Left colon (tissue), 2 donors: ENCODE data around the gene RANBP17. TPM values are rescaled to one million over a fixed set of nuclear protein-coding genes. Genes with fewer than 3 reads are reported as not detected.
A peak's percentile ranks its signal among the peaks of the same experiment; 100 is the strongest.
"Not testable (repeated sequence)": the region's sequence is repeated elsewhere in the genome, so short reads cannot be mapped to it uniquely, and the experiment has no call there.

Experiments
- ATAC-seq: fragments of 200-7000 bp; cut with Tn5 transposase; one replicate; pipeline ENCODE4 v1.9.1; 2020; ENCODE audit warnings: mild to moderate bottlenecking, moderate library complexity
- DNase-seq, 2 donors: peaks; one replicate each; pipeline ENCODE4 v3.0.0-alpha.2; 2020
- intact Hi-C, 2 donors: fragments of 100-400 bp; cut with DNase I in 1 of 2; cut with micrococcal nuclease in 1 of 2; formaldehyde crosslinking; loops; one replicate each; pipeline versions ENCODE4 v1.11.2 to v1.14.0; 2022; cut with DNase I, micrococcal nuclease
- total RNA-seq, 2 donors: library from RNA; stranded (reverse); fragmentation: NEBNext Ultra II Directional; extraction: Animal tissue kit (Norgen Biotek cat#: 25700); gene quantifications; one replicate each; pipeline ENCODE4 v1.2.1, GENCODE V29; 2021
- donor health status: DM: no; HTN: no; CAD: no.
- donor health status: DM: yes; HTN: yes; CAD: no.

RANBP17 gene
- total RNA-seq, 2 donors from 2014 or later = 4.9 to 17.4 TPM

DNA sequence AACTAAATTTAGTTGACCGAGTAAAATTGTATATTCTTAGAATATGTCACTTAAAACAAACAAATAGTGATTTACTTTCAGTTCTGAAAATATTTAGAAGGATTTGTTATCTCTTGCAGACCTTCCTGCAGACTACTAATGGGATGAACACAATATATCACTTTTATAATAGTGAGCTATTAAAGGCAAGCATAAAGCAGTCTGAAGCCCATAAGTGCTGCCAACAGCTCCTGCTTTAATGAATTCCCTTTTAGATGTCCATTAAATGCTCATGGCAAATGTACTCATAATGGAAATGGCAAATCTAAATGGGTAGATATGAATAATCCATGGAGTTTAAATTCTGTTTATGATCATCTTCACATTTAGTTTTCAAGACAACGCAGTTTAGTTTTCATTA is 170.2 kb downstream of the RANBP17 start:
- no peak for DNase-seq
- no peak for ATAC-seq
- intact Hi-C loops = no loop called here

- ATAC-seq (no peak), DNase-seq (no peak)
- intact Hi-C loops = no loop called here
These were observed 170.7 kb downstream of the RANBP17 start for GRCh38 chr5:171032435-171032973.

DNA sequence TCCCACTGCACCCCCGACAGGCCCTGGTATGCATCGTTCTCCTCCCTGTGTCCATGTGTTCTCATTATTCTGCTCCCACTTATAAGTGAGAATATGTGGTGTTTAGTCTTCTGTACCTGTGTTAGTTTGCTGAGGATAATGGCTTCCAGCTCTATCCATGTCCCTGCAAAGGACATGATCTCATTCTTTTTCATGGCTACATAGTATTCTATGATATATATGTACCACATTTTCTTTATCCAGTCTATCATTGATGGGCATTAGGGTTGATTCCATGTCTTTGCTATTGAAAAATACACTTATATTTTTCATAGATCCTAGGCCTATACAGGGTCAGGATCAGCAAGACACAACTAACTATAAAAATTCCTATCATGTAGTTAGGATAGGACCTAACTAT is 180.1 kb downstream of the RANBP17 start:
- intact Hi-C loops, DNase-seq, ATAC-seq: not testable (repeated sequence)

DNA sequence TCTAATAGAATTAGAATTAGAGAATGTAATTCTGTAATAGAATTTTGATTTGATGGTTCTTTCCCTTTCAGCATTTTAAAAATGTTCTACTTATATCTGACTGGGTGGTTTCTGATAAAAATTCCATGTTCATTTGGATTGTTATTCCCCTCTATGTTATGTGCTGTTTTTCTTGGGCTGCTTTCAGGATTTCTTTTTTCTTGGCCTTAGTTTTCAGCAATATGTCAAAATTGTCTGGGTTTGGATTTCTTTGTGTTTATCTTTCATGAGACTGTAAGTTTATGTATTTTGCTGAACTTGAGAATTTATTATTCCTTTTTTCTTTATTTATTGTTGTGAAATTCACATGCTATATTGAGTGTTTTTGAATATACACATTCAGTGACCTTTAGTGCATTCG is 189.1 kb downstream of the RANBP17 start:
- intact Hi-C loops = no loop called here
- ATAC-seq (no peak), DNase-seq (no peak)

GRCh38 chr5:171055875-171056454 is 194.1 kb downstream of the RANBP17 start:
- ATAC-seq (no peak), DNase-seq (no peak)
- intact Hi-C loops = no loop called here

GRCh38 chr5:171067540-171068130 is 205.8 kb downstream of the RANBP17 start:
- DNase-seq (no peak), ATAC-seq (no peak)
- intact Hi-C loops = no loop called here

DNA sequence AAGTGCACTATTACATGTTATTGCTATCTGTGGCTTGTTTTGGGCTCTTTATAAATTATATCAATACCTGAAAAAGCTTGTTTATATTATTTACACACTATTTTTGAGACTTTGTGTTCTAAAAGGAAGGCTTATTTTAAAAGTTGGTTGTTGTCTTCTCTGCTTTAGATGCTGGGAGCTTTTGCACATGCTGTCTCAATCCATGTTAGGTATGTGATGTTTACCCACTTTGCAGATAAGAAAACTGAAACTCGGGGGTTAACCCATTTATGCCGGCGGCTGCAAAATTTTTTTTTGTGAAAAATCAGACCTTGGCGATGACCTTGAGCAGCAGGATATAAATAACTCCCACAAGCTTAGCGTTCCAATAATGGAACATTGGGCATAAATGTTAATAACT is 212.9 kb downstream of the RANBP17 start:
- ATAC-seq (no peak), DNase-seq (no peak)
- intact Hi-C loops = no loop called here

- ATAC-seq = no peak
- intact Hi-C loops = no loop called here
These were observed 218.5 kb downstream of the RANBP17 start for GRCh38 chr5:171080186-171080938.

DNA sequence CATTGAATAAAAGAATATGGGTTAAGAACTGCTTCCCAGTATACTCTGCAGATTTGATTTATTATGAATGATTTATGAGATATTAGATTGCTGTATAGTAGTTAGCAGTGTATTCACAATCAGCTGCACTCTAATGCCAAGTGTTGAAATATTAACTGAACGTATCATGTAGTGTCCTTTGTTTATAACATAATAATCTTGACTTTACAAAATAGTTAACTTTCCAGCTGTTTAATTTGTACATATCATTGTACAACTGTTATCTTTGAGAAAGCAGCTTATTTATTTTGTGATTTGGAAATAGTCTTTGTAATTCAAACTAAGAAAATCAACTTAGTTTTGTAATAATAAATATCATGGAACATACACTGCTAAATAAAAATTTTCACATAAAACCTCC is 219.5 kb downstream of the RANBP17 start:
- intact Hi-C loops = no loop called here
- DNase-seq = no peak
- no peak for ATAC-seq

More at GRCh38 chr5:171080186-171080938, 218.5 kb downstream of the RANBP17 start:
- no peak for DNase-seq

- ATAC-seq (no peak), DNase-seq (no peak)
- intact Hi-C loops = no loop called here
These were observed 230.4 kb downstream of the RANBP17 start for GRCh38 chr5:171092194-171092593.

DNA sequence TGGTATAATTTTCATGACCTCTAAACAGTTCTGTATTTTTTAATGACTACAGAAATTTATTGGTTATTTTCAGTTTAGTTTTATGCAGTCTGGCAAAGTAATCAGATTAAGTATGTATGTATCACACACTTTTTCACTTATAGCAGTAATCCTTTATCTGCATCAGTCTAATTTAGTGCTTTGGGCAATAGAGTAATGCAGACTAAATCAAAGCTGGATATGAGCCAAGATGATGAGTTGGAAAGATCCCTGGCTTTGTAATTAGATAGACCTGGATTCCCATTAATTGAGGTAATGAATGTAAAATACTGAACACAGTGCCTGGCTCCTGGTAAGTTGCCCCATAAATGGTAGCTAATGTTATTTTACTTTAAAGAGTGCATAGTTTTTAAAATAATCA is 231.8 kb downstream of the RANBP17 start:
- ATAC-seq (no peak), DNase-seq (no peak)
- intact Hi-C loops = no loop called here

DNA sequence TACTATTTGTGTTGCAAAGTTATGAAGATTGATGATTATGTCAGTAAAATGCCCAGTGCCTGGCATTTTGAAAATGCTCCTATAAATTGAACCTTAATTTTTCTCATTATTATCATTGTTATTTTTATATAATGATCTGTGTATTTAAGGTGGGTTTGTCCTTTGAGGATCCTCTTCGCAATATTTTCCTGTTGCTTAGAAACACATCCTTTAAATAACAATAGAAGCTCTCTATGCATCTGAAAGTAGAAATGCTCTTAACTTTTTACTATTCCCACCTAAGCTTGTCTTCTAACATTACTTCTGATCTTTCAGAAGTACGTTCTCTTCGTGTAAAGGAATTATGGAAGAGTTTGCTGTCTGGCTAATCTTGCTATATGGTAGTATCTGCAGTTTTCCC is 232.5 kb downstream of the RANBP17 start:
- intact Hi-C loops = no loop called here
- ATAC-seq (no peak), DNase-seq (no peak)

DNA sequence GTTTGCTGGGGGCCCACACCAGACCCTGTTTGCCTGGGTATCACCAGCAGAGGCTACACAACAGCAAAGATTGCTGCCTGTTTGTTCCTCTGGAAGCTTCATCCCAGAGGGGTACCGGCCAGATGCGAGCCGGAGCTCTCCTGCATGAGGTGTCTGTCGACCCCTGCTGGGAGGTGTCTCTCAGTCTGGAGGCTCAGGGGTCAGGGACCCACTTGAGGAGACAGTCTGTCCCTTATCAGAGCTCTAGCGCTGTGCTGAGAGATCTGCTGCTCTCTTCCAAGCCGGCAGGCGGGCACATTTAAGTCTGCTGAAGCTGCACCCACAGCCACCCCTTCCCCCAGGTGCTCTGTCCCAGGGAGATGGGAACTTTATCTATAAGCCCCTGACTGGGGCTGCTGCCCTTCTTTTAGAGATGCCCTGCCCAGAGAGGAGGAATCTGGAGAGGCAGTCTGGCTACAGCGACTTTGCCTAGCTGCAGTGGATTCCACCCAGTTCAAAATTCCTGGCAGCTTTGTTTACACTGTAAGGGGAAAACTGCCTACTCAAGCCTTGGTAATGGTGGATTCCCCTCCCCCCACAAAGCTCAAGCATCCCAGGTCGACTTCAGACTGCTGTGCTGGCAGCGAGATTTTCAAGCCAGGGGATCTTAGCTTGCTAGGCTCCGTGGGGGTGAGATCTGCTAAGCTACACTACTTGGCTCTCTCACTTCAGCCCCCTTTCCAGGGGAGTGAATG is 241.2 kb downstream of the RANBP17 start:
- DNase-seq (no peak), ATAC-seq (no peak)
- intact Hi-C loops = no loop called here

- ATAC-seq = no peak
- no peak for DNase-seq
These were observed 245.9 kb downstream of the RANBP17 start for GRCh38 chr5:171107669-171108068.

GRCh38 chr5:171115519-171115918 is 253.7 kb downstream of the RANBP17 start:
- no peak for ATAC-seq
- intact Hi-C loops = no loop called here

More at GRCh38 chr5:171107669-171108068, 245.9 kb downstream of the RANBP17 start:
- intact Hi-C loops = no loop called here

GRCh38 chr5:171116719-171117118 is 254.9 kb downstream of the RANBP17 start:
- intact Hi-C loops = no loop called here
- ATAC-seq (no peak), DNase-seq (no peak)

More at GRCh38 chr5:171115519-171115918, 253.7 kb downstream of the RANBP17 start:
- DNase-seq = no peak

GRCh38 chr5:171120986-171121622 is 259.3 kb downstream of the RANBP17 start:
- DNase-seq (no peak), ATAC-seq (no peak)

DNA sequence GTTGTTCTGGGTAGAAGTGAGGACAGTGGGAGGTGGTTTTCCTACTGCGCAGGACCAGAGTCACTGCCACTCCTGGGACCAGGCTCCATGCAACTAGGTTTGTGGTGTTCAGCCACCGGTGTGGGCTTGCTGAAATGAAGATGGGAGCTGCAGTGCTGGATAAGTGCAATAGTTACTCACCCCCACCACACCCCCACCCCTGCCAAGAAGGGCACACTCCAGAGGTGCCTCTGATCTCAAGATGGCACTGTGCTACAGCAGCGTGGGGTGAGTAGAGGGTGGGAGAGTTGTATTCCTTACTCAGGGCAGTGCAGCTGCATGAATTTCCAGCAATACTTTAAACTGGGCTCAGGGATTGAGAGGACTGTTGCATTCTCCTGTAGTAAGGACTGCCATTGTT is 259.8 kb downstream of the RANBP17 start:
- DNase-seq (no peak), ATAC-seq (no peak)
- intact Hi-C loops = no loop called here

More at GRCh38 chr5:171120986-171121622, 259.3 kb downstream of the RANBP17 start:
- intact Hi-C loops = no loop called here

- DNase-seq (peak in 1 of 2 donors; percentile 41), ATAC-seq (peak; percentile 47)
- intact Hi-C loops = no loop called here
These were observed 260.6 kb downstream of the RANBP17 start for GRCh38 chr5:171122372-171122771.
